Measurements from ENCODE around the gene ATP5IF1. TPM values are rescaled to one million over a fixed set of nuclear protein-coding genes. Genes with fewer than 3 reads are reported as not detected.

ATP5IF1 gene
- total and polyA plus RNA-seq, 2 of the 8 experiments (the other 6 are each of a cell fraction or from before 2014, with no cell fraction given) = 198 to 242 TPM

DNA sequence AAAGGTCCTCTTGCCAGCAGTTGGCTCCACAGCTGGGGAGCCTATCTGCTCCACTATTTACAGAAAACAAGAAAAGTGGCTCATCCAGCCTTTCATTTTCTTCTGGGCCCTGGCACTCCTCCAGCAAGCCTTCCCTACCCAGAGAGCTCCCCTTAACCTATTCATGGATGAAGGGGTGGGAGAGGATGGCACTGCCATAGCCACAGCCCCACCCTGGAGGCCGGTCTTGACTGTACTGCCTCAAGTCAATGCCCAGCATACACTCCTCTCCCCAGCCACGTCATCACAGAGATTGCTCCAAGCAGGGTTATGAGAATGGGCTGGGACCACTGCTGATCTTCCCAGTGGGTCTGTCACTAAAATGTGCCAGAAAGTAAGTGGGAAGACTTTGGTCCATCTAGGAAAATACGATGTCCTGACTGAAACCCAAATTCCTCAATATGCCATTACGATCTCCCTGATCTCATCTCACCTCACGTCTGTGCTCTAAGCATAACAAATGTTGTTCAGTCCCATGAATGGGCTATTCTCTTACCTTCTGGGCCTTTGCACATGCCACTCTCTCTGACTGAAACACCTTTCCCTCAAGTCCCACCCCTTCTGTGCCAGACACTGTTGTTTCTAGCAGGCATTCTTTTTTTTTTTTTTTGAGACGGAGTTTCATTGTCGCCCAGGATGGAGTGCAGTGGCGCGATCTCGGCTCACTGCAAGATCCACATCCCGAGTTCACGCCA is 38.1 kb upstream of the ATP5IF1 start (continued):
- TF ChIP-seq CBX5 (IDR thresholded peaks at IDR 0.05; ENCODE audit: low read depth, low read length) = no peak

All from H1 (cell line).